K562 (cell line): ENCODE data around the gene DUSP16. TPM values are rescaled to one million over a fixed set of nuclear protein-coding genes. Genes with fewer than 3 reads are reported as not detected.
A peak's percentile ranks its signal among the peaks of the same experiment; 100 is the strongest.

Experiments
- ATAC-seq: fragments of 200-7000 bp; cut with Tn5 transposase; 3 replicates; pipeline ENCODE4 v1.9.1; 2020; ENCODE audit warnings: moderate library complexity
- BruUV-seq: library from RNA; stranded (reverse); fragments of 400-500 nt; replicated peaks from 2 replicates; lab custom pipeline; 2021; lab: Mats Ljungman, UMichigan
- CTCF ChIA-PET: fragments of 300-600 bp; formaldehyde crosslinking; extraction: SDS; loops from one replicate; lab custom pipeline; 2021; ENCODE audit warnings: low intra/inter-chr PET ratio; lab: Yijun Ruan, JAX
- POLR2A ChIA-PET: fragments of 300-600, 350-650 bp; sonication (Branson Sonifier 250); formaldehyde crosslinking; extraction: SDS; loops from one replicate; lab custom pipeline; 2021; ENCODE audit warnings: antibody characterized with exemption, inconsistent platforms; lab: Yijun Ruan, JAX
- DNase-seq, 4 experiments: peaks; one replicate each; pipeline versions ENCODE4 v3.0.0 to v3.0.0-alpha.2; 2011 to 2018; ENCODE audit warnings: low spot score in 3 of 4, mixed read lengths in 3 of 4; ENCODE audit errors: extremely low read depth in 1 of 4
- FAIRE-seq: peaks from 2 replicates; lab custom pipeline; 2011; peaks lifted over from hg19 to GRCh38; lab: Jason Lieb, UNC
- H2AFZ ChIP-seq: 2 replicates; pipeline ENCODE4 v1.6.0; 2011; ENCODE audit warnings: low read depth, low read length, control low read depth, inconsistent platforms
- H3K27ac ChIP-seq: fragments of 200-600 bp; 3 replicates; pipeline ENCODE4 v1.8.0; 2011; ENCODE audit warnings: low read depth, mild to moderate bottlenecking, control low read depth, inconsistent platforms, low read length, moderate library complexity, mixed read lengths; ENCODE audit errors: extremely low read depth
- H3K27me3 ChIP-seq, 2 experiments: fragments of 300-600 bp in 1 of 2; 2 replicates in 1 of 2; 3 replicates in 1 of 2; pipeline versions ENCODE4 v1.6.0 to v1.8.0; 2011; ENCODE audit warnings: inconsistent platforms in 2 of 2, low read length in 2 of 2, mild to moderate bottlenecking in 1 of 2, mixed read lengths in 1 of 2, moderate library complexity in 1 of 2; ENCODE audit not compliant: control insufficient read depth in 2 of 2, insufficient read depth in 2 of 2
- H3K36me3 ChIP-seq: fragments of 300-600 bp; 3 replicates; pipeline ENCODE4 v1.8.0; 2011; ENCODE audit warnings: mild to moderate bottlenecking, low read length, inconsistent platforms; ENCODE audit not compliant: control insufficient read depth, insufficient read depth
- H3K4me1 ChIP-seq, 2 experiments: fragments of 200-600 bp in 1 of 2; replicated peaks in 1 of 2; 2 replicates in 1 of 2; 3 replicates in 1 of 2; pipeline versions ENCODE4 v1.5.1 to v1.8.0; 2011; ENCODE audit warnings: inconsistent platforms in 2 of 2, low read length in 2 of 2, mild to moderate bottlenecking in 1 of 2, mixed read lengths in 1 of 2, moderate library complexity in 1 of 2; ENCODE audit not compliant: control insufficient read depth in 2 of 2, insufficient read depth in 2 of 2
- H3K4me2 ChIP-seq: 2 replicates; pipeline ENCODE4 v1.6.1; 2011; ENCODE audit warnings: low read length, control low read depth, inconsistent platforms, mixed read lengths; ENCODE audit not compliant: insufficient read depth
- H3K4me3 ChIP-seq: fragments of 200-600 bp; sonication (generic), shearing (Covaris generic); 2 replicates; pipeline ENCODE4 v1.5.1; 2016; ENCODE audit warnings: control low read depth, inconsistent platforms
- H3K79me2 ChIP-seq: fragments of 200-600 bp; 3 replicates; pipeline ENCODE4 v1.8.0; 2011; ENCODE audit warnings: low read length, inconsistent platforms; ENCODE audit not compliant: control insufficient read depth, insufficient read depth
- H3K9ac ChIP-seq, 2 experiments: 2 replicates each; pipeline versions ENCODE4 v1.6.0 to v1.6.1; 2011; ENCODE audit warnings: low read depth in 2 of 2, low read length in 2 of 2, control low read depth in 1 of 2, inconsistent platforms in 1 of 2, mild to moderate bottlenecking in 1 of 2, mixed read lengths in 1 of 2; ENCODE audit not compliant: insufficient read depth in 1 of 2
- H3K9me1 ChIP-seq: one replicate; pipeline ENCODE4 v1.6.0; 2011; ENCODE audit warnings: inconsistent platforms, mild to moderate bottlenecking, low read length, moderate library complexity; ENCODE audit not compliant: control insufficient read depth, insufficient read depth
- H3K9me3 ChIP-seq: replicated peaks from 2 replicates; pipeline ENCODE4 v1.5.1; 2011; ENCODE audit warnings: low read depth, low read length, inconsistent platforms; ENCODE audit not compliant: control insufficient read depth, insufficient read depth
- H4K20me1 ChIP-seq: replicated peaks from 2 replicates; pipeline ENCODE4 v1.6.1; 2011; ENCODE audit warnings: low read length, inconsistent platforms, mixed read lengths; ENCODE audit not compliant: control insufficient read depth, insufficient read depth
- CBFA2T3 ChIP-seq: fragments of 450-650 bp; IDR thresholded peaks from 2 replicates; pipeline ENCODE4 v1.6.1; 2017
- HIVEP1 ChIP-seq: fragments of 250-450 bp; sonication (Bioruptor Pico); IDR thresholded peaks from 2 replicates; pipeline ENCODE4 v1.4.0; 2020; ENCODE audit warnings: mild to moderate bottlenecking
- HSF4 ChIP-seq: fragments of 250-450 bp; sonication (Bioruptor Pico); IDR thresholded peaks from 2 replicates; pipeline ENCODE4 v2.1.2; 2022; ENCODE audit warnings: mild to moderate bottlenecking, moderate library complexity, borderline replicate concordance
- PCBP1 ChIP-seq: fragments of 200-400 bp; formaldehyde crosslinking; IDR thresholded peaks from 2 replicates; pipeline ENCODE4 v1.6.1; 2018; ENCODE audit warnings: mild to moderate bottlenecking, low read depth, low read length; ENCODE audit not compliant: poor library complexity, severe bottlenecking
- POLR2AphosphoS5 ChIP-seq: IDR thresholded peaks from 2 replicates; pipeline ENCODE4 v1.6.1; 2011; ENCODE audit warnings: mild to moderate bottlenecking, low read depth, low read length, moderate library complexity; ENCODE audit not compliant: control insufficient read depth, insufficient read depth
- POLR2G ChIP-seq: fragments of 200-400 bp; formaldehyde crosslinking; IDR thresholded peaks from 2 replicates; pipeline ENCODE4 v1.6.1; 2017; ENCODE audit warnings: low read depth, mild to moderate bottlenecking, antibody characterized with exemption, low read length, moderate library complexity
- RAD21 ChIP-seq, 2 experiments: fragments of 250-450 bp in 1 of 2; fragments of 450-650 bp in 1 of 2; sonication (Bioruptor Pico) in 1 of 2; formaldehyde crosslinking in 1 of 2; IDR thresholded peaks in 1 of 2; conservative IDR thresholded peaks in 1 of 2; 2 replicates each; pipeline versions ENCODE4 v1.4.0 to v1.8.0; 2020 to 2022; ENCODE audit warnings: mild to moderate bottlenecking in 2 of 2, moderate library complexity in 1 of 2
- SMAD4 ChIP-seq: fragments of 250-450 bp; sonication (Bioruptor Pico); conservative IDR thresholded peaks from 2 replicates; pipeline ENCODE4 v1.8.0; 2021; ENCODE audit warnings: inconsistent platforms, mild to moderate bottlenecking, moderate library complexity
- TAL1 ChIP-seq: fragments of 450-650 bp; IDR thresholded peaks from 2 replicates; pipeline ENCODE4 v1.6.1; 2016; ENCODE audit warnings: mild to moderate bottlenecking
- WGBS: fragments of 100-300 bp; shearing (Covaris generic); methylation state at CpG from one replicate; pipeline ENCODE4 v1.1.6; 2016; ENCODE audit warnings: low coverage, mixed read lengths; ENCODE audit not compliant: insufficient coverage; ENCODE audit errors: missing lambda C conversion rate; 5-methylcytosine and 5-hydroxymethylcytosine counted together
- in situ Hi-C: fragments of 300-500 bp; cut with MboI; formaldehyde crosslinking; loops from 4 replicates; pipeline ENCODE4 v1.15.0; 2018; ENCODE audit warnings: inconsistent platforms, mixed read lengths
- intact Hi-C: fragments of 100-400 bp; cut with micrococcal nuclease; formaldehyde crosslinking; loops from 2 replicates; pipeline ENCODE4 v1.14.2; 2022
- polyA plus RNA-seq, 8 experiments: library from polyadenylated mRNA; depleted of rRNA in 4 of 8; stranded (reverse) in 5 of 8; unstranded in 3 of 8; fragments of >200 nt; fragmentation: Nextera tagmentation in 2 of 8; fragmentation: Illumina TruSeq in 1 of 8; extraction: Ambion mirVana in 2 of 8; extraction: Trizol in 1 of 8; gene quantifications; 2 replicates each; pipeline versions ENCODE4 v1.2.1 to v1.2.3, GENCODE V29; 2011 to 2014; ENCODE audit warnings: inconsistent platforms in 1 of 8, missing spikeins in 1 of 8
- total RNA-seq, 7 experiments: library from RNA; depleted of rRNA in 6 of 7; stranded (reverse); fragments of >200 nt in 6 of 7; fragmentation: Illumina TruSeq in 2 of 7; extraction: Trizol in 2 of 7; gene quantifications; 2 replicates each; pipeline versions ENCODE4 v1.2.1 to v1.2.3, GENCODE V29; 2011 to 2021; ENCODE audit warnings: low replicate concordance in 1 of 7
- TF ChIP-seq, protein P1 (sequence below), 2 experiments: fragments of 450-650 bp in 1 of 2; sonication (generic) in 1 of 2; formaldehyde crosslinking in 1 of 2; IDR thresholded peaks in 1 of 2; conservative IDR thresholded peaks in 1 of 2; 2 replicates each; pipeline versions ENCODE4 v1.6.1 to v1.8.1; 2016 to 2023; ENCODE audit warnings: mild to moderate bottlenecking in 2 of 2, moderate library complexity in 2 of 2, inconsistent platforms in 1 of 2, missing genetic modification reagents in 1 of 2

DUSP16 gene
- total and polyA plus RNA-seq, 9 of the 15 experiments (the other 6 are each of a cell fraction or from before 2014, with no cell fraction given): 0.70 to 12.3 (median 5.7) TPM

DNA sequence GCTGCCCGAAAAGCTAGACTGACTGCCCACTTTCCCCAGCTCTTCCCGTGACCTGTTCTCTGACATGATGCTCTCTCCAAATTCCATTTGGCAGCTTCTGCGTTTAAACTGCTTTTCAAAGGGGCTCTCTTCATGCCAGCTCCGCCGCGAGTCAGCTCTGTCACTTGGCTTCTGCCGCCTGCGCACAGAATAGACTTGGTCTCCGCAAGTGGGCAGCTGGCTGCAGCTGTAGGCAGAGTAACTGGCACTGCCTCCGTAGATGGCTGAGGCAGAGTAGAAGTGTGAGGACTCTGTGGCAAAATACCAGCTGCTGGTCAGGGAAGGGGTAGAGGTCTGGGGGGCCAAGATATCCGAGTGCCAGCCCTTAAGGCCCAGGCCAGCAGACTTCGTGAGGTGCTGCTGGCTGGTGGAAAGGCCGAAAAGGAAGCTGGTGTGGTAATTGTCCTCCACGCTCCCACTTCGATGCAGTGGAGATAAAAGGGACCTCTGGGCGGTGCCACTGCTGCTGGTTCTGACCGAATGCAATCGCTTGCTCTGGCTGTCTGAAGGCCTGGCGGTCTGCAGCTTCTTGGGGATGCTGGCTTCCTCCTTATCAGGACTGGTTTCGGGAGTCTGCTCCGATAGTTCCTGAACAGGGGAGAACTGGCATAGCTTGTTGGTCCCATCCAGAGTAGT is 85.7 kb downstream of the DUSP16 start:
- no TSS peak for BruUV-seq
- no peak overlapping the region for H3K4me3 ChIP-seq
- no peak overlapping the region for H3K9ac ChIP-seq
- DNase-seq (no peak), FAIRE-seq (no peak), ATAC-seq (no peak)
- 90% methylated on average over 18 of the region's 21 CpGs for WGBS
- no peaks in the 10 kb centered on the region for H3K79me2 ChIP-seq
- H3K27me3 ChIP-seq: no peaks in the 10 kb centered on the region
- CTCF ChIA-PET: no interaction called here
- no peaks in the 10 kb centered on the region for H3K9me3 ChIP-seq
- no peak overlapping the region for H2AFZ ChIP-seq
- H3K4me1 ChIP-seq: peaks cover 6 to 16% of the 10 kb centered on the region in 2 experiments; a peak in 3 of 5 replicates
- intact Hi-C loops: no loop called here
- H4K20me1 ChIP-seq: peaks cover 8% of the 10 kb centered on the region
- TF ChIP-seq HSF4 (CRISPR knock-in tag): no peak
- POLR2A ChIA-PET: interaction anchor here (0.7 to 1.4 kb wide), 3 partner anchors 10 to 96 kb away, joined by 3 to 6 read pairs (median 4); no protein-coding TSS in a partner anchor
- no peak overlapping the region for H3K27ac ChIP-seq
- H3K9me1 ChIP-seq: no peaks in the 10 kb centered on the region
- in situ Hi-C loops: no loop called here
- no peak overlapping the region for H3K4me2 ChIP-seq
- H3K36me3 ChIP-seq: peaks cover 42% of the 10 kb centered on the region

DNA sequence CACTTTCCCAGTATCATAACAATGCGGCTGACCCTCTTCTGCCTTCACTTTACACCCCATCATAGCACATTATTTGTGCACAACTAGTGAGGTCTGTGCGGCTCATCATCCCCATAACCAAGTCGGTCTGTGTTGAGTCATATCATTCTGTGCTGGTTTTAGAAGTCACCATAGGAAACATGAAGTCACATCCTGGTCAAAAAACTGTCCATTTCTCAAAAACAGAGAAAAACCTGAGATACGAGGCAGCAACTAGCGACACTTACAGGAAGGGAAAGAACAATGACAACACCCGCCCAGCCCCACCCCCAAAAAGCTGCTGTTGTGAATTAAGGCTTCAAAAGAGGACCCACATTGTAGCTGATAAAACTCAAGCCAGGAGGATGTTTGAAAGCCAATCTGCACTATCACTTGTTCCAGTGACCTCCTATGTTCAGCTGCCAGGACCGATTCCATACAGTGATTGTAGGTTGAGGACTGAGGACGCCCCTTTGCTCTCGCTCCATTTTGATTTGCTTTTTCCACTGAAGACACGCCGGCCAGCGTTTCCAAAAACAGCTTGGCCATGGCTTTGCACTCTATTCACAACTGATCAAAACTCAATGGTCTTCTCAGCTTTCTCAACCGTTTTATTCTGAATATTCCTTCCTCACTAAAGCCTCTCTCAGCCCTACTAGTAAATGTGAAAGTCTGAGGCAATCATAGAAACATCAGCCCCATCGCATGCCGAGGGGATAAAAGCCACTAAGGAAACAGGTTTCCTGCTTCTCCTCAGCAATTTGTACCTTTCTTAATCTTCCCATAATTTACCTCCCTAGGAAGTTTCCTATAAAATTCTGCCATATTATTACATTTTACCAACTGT is 87.5 kb downstream of the DUSP16 start:
- Histone ChIP-seq H4K20me1 (peaks cover 8% of the 10 kb centered on the region), H3K4me1 (peaks cover 6 to 16% of the 10 kb centered on the region in 2 experiments; a peak in 3 of 5 replicates), H3K9ac (no peak overlapping the region), H3K4me2 (peak overlapping the region; percentile 41), H3K9me3 (no peaks in the 10 kb centered on the region), H3K79me2 (no peaks in the 10 kb centered on the region), H3K4me3 (no peak overlapping the region), H3K36me3 (peaks cover 36% of the 10 kb centered on the region), H3K27ac (peak overlapping the region; percentile 54; the same call in 1 of the 3 replicates), H3K27me3 (no peaks in the 10 kb centered on the region), H3K9me1 (no peaks in the 10 kb centered on the region), H2AFZ (0 out of 2 replicates have a peak overlapping the region, but pooled peaks have one; percentile 23)
- CTCF ChIA-PET: interaction anchor here (0.9 kb wide), 1 partner anchor 230 kb away, joined by 3 read pairs; no protein-coding TSS in a partner anchor
- 54% methylated on average over 11 of the region's 15 CpGs for WGBS
- POLR2A ChIA-PET: interaction anchor here (0.7 to 1.1 kb wide), 2 partner anchors 21 to 90 kb away, joined by 3 to 4 read pairs; no protein-coding TSS in a partner anchor
- in situ Hi-C loops (no loop called here), intact Hi-C loops (no loop called here)
- no TSS peak for BruUV-seq
- ATAC-seq (peak; percentile 78), FAIRE-seq (peak; percentile 77), DNase-seq (peak; percentile 10 to 64 (median 26))
- no peak for TF ChIP-seq POLR2G
- no peak for TF ChIP-seq SMAD4
- TF ChIP-seq HIVEP1 (CRISPR knock-in tag): no peak
- TF ChIP-seq, protein P1, sequence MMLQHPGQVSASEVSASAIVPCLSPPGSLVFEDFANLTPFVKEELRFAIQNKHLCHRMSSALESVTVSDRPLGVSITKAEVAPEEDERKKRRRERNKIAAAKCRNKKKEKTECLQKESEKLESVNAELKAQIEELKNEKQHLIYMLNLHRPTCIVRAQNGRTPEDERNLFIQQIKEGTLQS (IDR thresholded peaks at IDR 0.05): peak; percentile 28; the same call in 1 of the 2 replicates
- TF ChIP-seq, protein P1 (CRISPR knock-in tag; conservative IDR thresholded peaks at IDR 0.05): no peak
- peak; percentile 33; the same call in 1 of the 2 replicates for TF ChIP-seq TAL1
- 0 out of 2 replicates have a peak, but pooled peaks have one; percentile 17 for TF ChIP-seq POLR2AphosphoS5
- TF ChIP-seq RAD21 (CRISPR knock-in tag; conservative IDR thresholded peaks at IDR 0.05 in 1 of 2, IDR thresholded peaks at IDR 0.05 in 1 of 2): 0 out of 4 replicates have a peak, but pooled peaks of 1 of the 2 experiments have one; percentile 8
- peak; percentile 70 for TF ChIP-seq CBFA2T3
- TF ChIP-seq PCBP1: no peak
